ENCODE data around the gene EVX2. TPM values are rescaled to one million over a fixed set of nuclear protein-coding genes. Genes with fewer than 3 reads are reported as not detected.
A peak's percentile ranks its signal among the peaks of the same experiment; 100 is the strongest.

Gene EVX2
- total RNA-seq, 2 experiments from 2014 or later, result not detected

- Histone ChIP-seq H3K27me3 (ENCODE audit: control insufficient read depth in 1 of 2, insufficient read depth in 2 of 2, low read length in 2 of 2) (peaks cover 83 to 92% of the 10 kb centered on the region in 2 experiments), H3K4me1 (ENCODE audit: insufficient read depth, low read length) (peaks cover 44% of the 10 kb centered on the region), H3K4me3 (ENCODE audit: low read length) (peak overlapping the region; percentile 36), H3K36me3 (ENCODE audit: insufficient read depth, low read length) (no peaks in the 10 kb centered on the region), H3K9me3 (ENCODE audit: control insufficient read depth in 1 of 2, insufficient read depth in 1 of 2, low read length in 2 of 2) (peaks cover 0 to 27% of the 10 kb centered on the region in 2 experiments), H3K27ac (ENCODE audit: low read depth in 1 of 2, low read length in 2 of 2) (no peak overlapping the region)
- ATAC-seq (ENCODE audit: poor library complexity) (no peak), DNase-seq (no peak)
- H3K4me3 Mint-ChIP-seq, result peak overlapping the region; percentile 71
- peaks cover 55% of the 10 kb centered on the region for H3K4me1 Mint-ChIP-seq (ENCODE audit: low read depth)
- TF ChIP-seq CTCF (IDR thresholded peaks at IDR 0.05), result no peak
- no peaks in the 10 kb centered on the region for H3K9me3 Mint-ChIP-seq
- ChIA-PET CTCF (interaction anchor here (0.9 kb wide), 1 partner anchor 12 kb away, joined by 5 read pairs; no protein-coding TSS in a partner anchor), POLR2A (no interaction called here)
- no peaks in the 10 kb centered on the region for H3K36me3 Mint-ChIP-seq (ENCODE audit: low read depth)
- no peak overlapping the region for H3K27ac Mint-ChIP-seq
- peaks cover 88% of the 10 kb centered on the region for H3K27me3 Mint-ChIP-seq
- intact Hi-C loops (cut with DNase I, micrococcal nuclease), result loop anchor here in 1 of 2 experiments (5.0 to 10.0 kb wide), 2 partner anchors 45 to 1283 kb away; no protein-coding TSS in a partner anchor
Measured at GRCh38 chr2:176131848-176132158, 48.0 kb upstream of the EVX2 start.

- DNase-seq, result no peak
- ChIA-PET CTCF (no interaction called here), POLR2A (interaction anchor here (0.7 to 0.9 kb wide), 2 partner anchors 13 to 39 kb away, joined by 3 read pairs; no protein-coding TSS in a partner anchor)
- Mint-ChIP-seq H3K36me3 (ENCODE audit: low read depth) (no peaks in the 10 kb centered on the region), H3K9me3 (no peaks in the 10 kb centered on the region), H3K27me3 (peaks cover 90% of the 10 kb centered on the region), H3K4me1 (ENCODE audit: low read depth) (peaks cover 52% of the 10 kb centered on the region), H3K4me3 (peak overlapping the region; percentile 70), H3K27ac (peak overlapping the region; percentile 50)
- intact Hi-C loops (cut with DNase I, micrococcal nuclease), result loop anchor here in 1 of 2 experiments (5.0 to 10.0 kb wide), 2 partner anchors 44 to 1284 kb away; no protein-coding TSS in a partner anchor
- no peak for ATAC-seq (ENCODE audit: poor library complexity)
- peaks cover 39% of the 10 kb centered on the region for H3K4me1 ChIP-seq (ENCODE audit: insufficient read depth, low read length)
- no peak overlapping the region for H3K27ac ChIP-seq (ENCODE audit: low read depth in 1 of 2, low read length in 2 of 2)
- H3K4me3 ChIP-seq (ENCODE audit: low read length), result no peak overlapping the region
- H3K9me3 ChIP-seq (ENCODE audit: control insufficient read depth in 1 of 2, insufficient read depth in 1 of 2, low read length in 2 of 2), result peaks cover 0 to 23% of the 10 kb centered on the region in 2 experiments
- H3K27me3 ChIP-seq (ENCODE audit: control insufficient read depth in 1 of 2, insufficient read depth in 2 of 2, low read length in 2 of 2), result peaks cover 83 to 92% of the 10 kb centered on the region in 2 experiments
- H3K36me3 ChIP-seq (ENCODE audit: insufficient read depth, low read length), result no peaks in the 10 kb centered on the region
- TF ChIP-seq CTCF (IDR thresholded peaks at IDR 0.05), result no peak
Measured at GRCh38 chr2:176130957-176131847, 47.4 kb upstream of the EVX2 start.

GRCh38 chr2:176130147-176130956, 46.6 kb upstream of the EVX2 start:
- Mint-ChIP-seq H3K4me1 (ENCODE audit: low read depth) (peaks cover 45% of the 10 kb centered on the region), H3K27me3 (peaks cover 90% of the 10 kb centered on the region), H3K4me3 (peak overlapping the region; percentile 70), H3K36me3 (ENCODE audit: low read depth) (no peaks in the 10 kb centered on the region), H3K9me3 (no peaks in the 10 kb centered on the region), H3K27ac (peak overlapping the region; percentile 50)
- Histone ChIP-seq H3K36me3 (ENCODE audit: insufficient read depth, low read length) (no peaks in the 10 kb centered on the region), H3K9me3 (ENCODE audit: control insufficient read depth in 1 of 2, insufficient read depth in 1 of 2, low read length in 2 of 2) (peaks cover 0 to 18% of the 10 kb centered on the region in 2 experiments), H3K27me3 (ENCODE audit: control insufficient read depth in 1 of 2, insufficient read depth in 2 of 2, low read length in 2 of 2) (peaks cover 83 to 92% of the 10 kb centered on the region in 2 experiments), H3K4me3 (ENCODE audit: low read length) (no peak overlapping the region), H3K27ac (ENCODE audit: low read depth in 1 of 2, low read length in 2 of 2) (no peak overlapping the region), H3K4me1 (ENCODE audit: insufficient read depth, low read length) (peaks cover 33% of the 10 kb centered on the region)
- ATAC-seq (ENCODE audit: poor library complexity) (peak; percentile 36), DNase-seq (peak in 2 of 14 experiments; percentile 38 to 54)
- ChIA-PET POLR2A (interaction anchor here (0.9 kb wide), 1 partner anchor 14 kb away, joined by 3 read pairs; no protein-coding TSS in a partner anchor), CTCF (no interaction called here)
- intact Hi-C loops (cut with DNase I, micrococcal nuclease), result loop anchor here in 1 of 2 experiments (5.0 to 10.0 kb wide), 2 partner anchors 43 to 1284 kb away; no protein-coding TSS in a partner anchor
- TF ChIP-seq CTCF (IDR thresholded peaks at IDR 0.05), result no peak
